Lung (tissue), 12 donors: Measurements from ENCODE around the gene ZBTB46. TPM values are rescaled to one million over a fixed set of nuclear protein-coding genes. Genes with fewer than 3 reads are reported as not detected.

Experiments
- ATAC-seq: fragments of 200-7000 bp; cut with Tn5 transposase; one replicate; pipeline ENCODE4 v1.9.1; 2020; ENCODE audit warnings: moderate number of reproducible peaks; ENCODE audit not compliant: insufficient read depth, low FRiP score
- DNase-seq, 3 donors: peaks; one replicate each; pipeline ENCODE4 v3.0.0-alpha.2; 2013 to 2017
- H3K27ac ChIP-seq, 2 donors: one replicate each; pipeline ENCODE4 v1.5.1; 2013; ENCODE audit warnings: mild to moderate bottlenecking in 2 of 2, moderate library complexity in 2 of 2, control low read depth in 1 of 2, inconsistent platforms in 1 of 2, low read depth in 1 of 2, low read length in 1 of 2
- H3K27me3 ChIP-seq, 3 donors: one replicate each; pipeline ENCODE4 v1.5.1; 2013; ENCODE audit warnings: low read length in 2 of 3; ENCODE audit not compliant: control insufficient read depth in 3 of 3, insufficient read depth in 3 of 3
- H3K36me3 ChIP-seq, 4 donors: one replicate each; pipeline ENCODE4 v1.5.1; 2013; ENCODE audit warnings: low read length in 4 of 4, mild to moderate bottlenecking in 1 of 4, moderate library complexity in 1 of 4; ENCODE audit not compliant: control insufficient read depth in 4 of 4, insufficient read depth in 4 of 4
- H3K4me1 ChIP-seq, 5 donors: one replicate each; pipeline ENCODE4 v1.5.1; 2013; ENCODE audit warnings: low read length in 5 of 5, mild to moderate bottlenecking in 2 of 5, moderate library complexity in 1 of 5; ENCODE audit not compliant: control insufficient read depth in 5 of 5, insufficient read depth in 5 of 5
- H3K4me3 ChIP-seq: one replicate; pipeline ENCODE4 v1.5.1; 2013; ENCODE audit warnings: mild to moderate bottlenecking, control low read depth, moderate library complexity
- H3K9ac ChIP-seq, 2 donors: one replicate each; pipeline ENCODE4 v1.5.1; 2013; ENCODE audit warnings: low read length in 2 of 2, control low read depth in 1 of 2; ENCODE audit not compliant: insufficient read depth in 1 of 2
- H3K9me3 ChIP-seq, 4 donors: one replicate each; pipeline ENCODE4 v1.5.1; 2013; ENCODE audit warnings: low read length in 3 of 4, mild to moderate bottlenecking in 1 of 4, moderate library complexity in 1 of 4; ENCODE audit not compliant: control insufficient read depth in 4 of 4, insufficient read depth in 3 of 4
- CTCF ChIP-seq: IDR thresholded peaks from 2 replicates; pipeline ENCODE4 v1.5.1; 2012; ENCODE audit warnings: mild to moderate bottlenecking; ENCODE audit errors: control extremely low read depth, extremely low read depth
- WGBS, 2 donors: extraction: QIAGEN DNeasy Blood & Tissue Kit; methylation state at CpG; one replicate each; pipeline ENCODE4 v1.1.7; 2013; 5-methylcytosine and 5-hydroxymethylcytosine counted together
- polyA plus RNA-seq, 2 donors: library from polyadenylated mRNA; stranded (reverse); fragments of 200-250 nt; gene quantifications; one replicate each; pipeline ENCODE4 v1.2.1, GENCODE V29; 2013
- total RNA-seq, 2 donors: library from RNA; depleted of rRNA in 1 of 2; stranded (reverse); fragments of >200 nt in 1 of 2; gene quantifications; one replicate each; pipeline ENCODE4 v1.2.1, GENCODE V29; 2014 to 2021
- donor health status: control.
- donor health status: control.
- donor health status: Bipolar disorder and iron deficiency.
- donor health status: healthy.
- donor health status: DM: yes; HTN: yes; CAD: no.

The ZBTB46 gene
- total and polyA plus RNA-seq, 4 donors = 3.4 to 15.3 (median 7.6) TPM

DNA sequence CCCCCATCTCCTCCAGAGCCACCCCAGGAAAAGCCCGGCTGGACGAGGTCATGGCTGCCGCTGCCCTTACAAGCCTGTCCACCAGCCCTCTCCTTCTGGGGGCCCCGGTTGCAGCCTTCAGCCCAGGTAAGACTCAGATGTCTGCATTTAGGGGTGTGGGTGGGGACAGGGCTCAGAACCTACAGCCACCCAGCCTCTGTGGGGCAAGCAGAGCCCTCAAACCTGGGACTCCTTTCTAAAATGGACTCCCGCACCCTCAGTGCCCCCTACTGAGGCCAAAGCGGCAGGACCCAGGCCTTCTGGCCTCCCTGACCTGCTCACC, 89.7 kb downstream of the ZBTB46 start:
- H3K9ac ChIP-seq = no peak overlapping the region
- DNase-seq = no peak
- H3K4me3 ChIP-seq = no peak overlapping the region
- peaks cover 0 to 27% (median 8%) of the 10 kb centered on the region in 4 donors for H3K36me3 ChIP-seq
- no peak for TF ChIP-seq CTCF
- H3K27ac ChIP-seq = peak overlapping the region; percentile 81 to 83
- no peaks in the 10 kb centered on the region for H3K9me3 ChIP-seq
- H3K27me3 ChIP-seq = no peaks in the 10 kb centered on the region
- peaks cover 0 to 33% (median 11%) of the 10 kb centered on the region in 5 donors for H3K4me1 ChIP-seq
- ATAC-seq = no peak
- 23 to 45% methylated on average over 6 of the region's 6 CpGs for WGBS, 2 donors

DNA sequence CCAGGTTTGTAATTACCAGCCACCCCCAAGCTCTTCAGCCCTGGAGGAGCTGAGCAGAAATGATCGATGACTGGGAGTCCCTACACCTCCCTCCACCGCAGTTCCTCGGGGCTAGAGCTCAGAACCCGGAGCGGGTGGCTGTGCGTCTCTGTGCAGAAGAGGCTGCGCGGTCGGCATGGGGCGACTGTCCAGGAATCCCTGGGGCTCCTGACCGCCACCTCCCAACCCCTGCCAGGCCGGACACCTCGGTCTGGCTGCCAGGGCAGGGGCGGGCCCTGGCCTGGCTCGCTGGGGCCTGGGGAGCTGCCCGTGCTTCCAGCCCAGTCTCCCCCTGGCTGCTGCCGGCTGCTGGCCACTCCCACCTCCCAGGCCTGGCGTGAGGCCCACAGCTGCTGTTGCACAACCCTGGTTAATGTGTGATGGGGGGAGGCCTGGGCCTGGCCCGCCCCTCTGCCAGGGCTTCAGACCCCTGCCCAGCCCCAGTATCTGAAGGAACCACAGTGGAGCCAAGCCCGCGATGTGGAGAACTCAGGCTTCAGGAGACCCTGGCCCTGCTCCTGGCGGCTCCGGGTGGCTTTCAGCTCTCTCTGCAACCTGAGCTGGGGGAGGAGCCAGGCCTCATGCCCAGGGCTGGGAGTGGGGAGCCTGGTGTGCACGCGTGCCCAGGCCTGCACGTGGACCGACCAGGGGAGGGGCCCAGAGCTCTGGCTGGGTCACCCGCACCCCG, 90.3 kb downstream of the ZBTB46 start:
- DNase-seq (peak; percentile 96 to 98 (median 96)), ATAC-seq (peak; percentile 66)
- Histone ChIP-seq H3K9ac (no peak overlapping the region), H3K27ac (peak overlapping the region; percentile 81 to 83), H3K27me3 (no peaks in the 10 kb centered on the region), H3K36me3 (peaks cover 0 to 27% (median 8%) of the 10 kb centered on the region in 4 donors), H3K4me1 (peaks cover 0 to 33% (median 11%) of the 10 kb centered on the region in 5 donors), H3K4me3 (peak overlapping the region; percentile 53), H3K9me3 (no peaks in the 10 kb centered on the region)
- no peak for TF ChIP-seq CTCF
- WGBS, 2 donors = 5 to 8% methylated on average over 28 to 29 of the region's 29 CpGs

DNA sequence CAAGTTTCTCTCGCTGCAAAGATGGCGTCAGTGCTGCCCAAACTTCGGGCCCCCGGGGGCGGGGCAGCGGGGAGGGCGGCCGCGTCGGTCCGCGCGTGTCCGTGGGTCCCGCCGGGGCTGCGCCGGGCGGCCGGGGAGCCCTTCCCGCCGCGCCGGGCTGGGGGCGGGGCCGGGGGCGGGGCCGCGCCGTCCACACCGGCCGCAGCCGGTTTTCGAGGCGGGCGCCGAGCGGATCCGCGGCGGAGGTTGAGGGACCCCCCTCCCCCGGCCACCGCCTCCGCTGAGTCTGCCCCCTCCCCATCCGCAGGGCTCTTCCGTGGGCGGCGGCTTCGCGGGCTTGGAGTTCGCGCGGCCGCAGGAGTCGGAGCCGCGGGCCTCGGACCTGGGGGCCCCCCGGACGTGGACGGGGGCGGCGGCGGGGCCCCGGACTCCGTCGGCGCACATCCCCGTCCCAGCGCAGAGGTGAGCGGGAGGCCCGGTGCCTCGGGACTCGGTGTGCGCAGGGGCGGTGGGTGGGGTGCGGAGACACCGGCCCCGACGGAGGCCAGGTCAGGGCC, 90.9 kb downstream of the ZBTB46 start:
- WGBS, 2 donors = 1% methylated on average over 55 to 80 of the region's 80 CpGs
- Histone ChIP-seq H3K4me3 (peak overlapping the region; percentile 59), H3K9me3 (no peaks in the 10 kb centered on the region), H3K36me3 (peaks cover 0 to 34% (median 8%) of the 10 kb centered on the region in 4 donors), H3K27me3 (no peaks in the 10 kb centered on the region), H3K9ac (no peak overlapping the region), H3K4me1 (peaks cover 0 to 27% (median 9%) of the 10 kb centered on the region in 5 donors), H3K27ac (peak overlapping the region; percentile 81 to 83)
- TF ChIP-seq CTCF = no peak
- DNase-seq (peak; percentile 57 to 84 (median 71)), ATAC-seq (peak; percentile 17)
